ENCODE data around the gene MED13L. TPM values are rescaled to one million over a fixed set of nuclear protein-coding genes. Genes with fewer than 3 reads are reported as not detected.

MED13L gene
- total and polyA plus RNA-seq, 2 of the 8 experiments (the other 6 are each of a cell fraction or from before 2014, with no cell fraction given) = 15.9 to 51.7 TPM

GRCh38 chr12:115960868-115961802 lies 316.4 kb downstream of the MED13L start:
- Histone ChIP-seq H3K23me2 (ENCODE audit: low read depth, low read length) (no peaks in the 10 kb centered on the region), H2BK20ac (ENCODE audit: low read length) (no peak overlapping the region), H2BK12ac (ENCODE audit: low read depth, low read length) (no peak overlapping the region), H4K5ac (ENCODE audit: insufficient read length, low read depth, low read length) (no peak overlapping the region), H2BK5ac (ENCODE audit: low read depth, low read length) (no peak overlapping the region), H3K23ac (ENCODE audit: insufficient read length) (no peak overlapping the region), H3K4me1 (replicated peaks in 1 of 4; ENCODE audit: control insufficient read depth in 3 of 4, insufficient read depth in 4 of 4, low read length in 3 of 4) (no peaks in the 10 kb centered on the region), H3K4me3 (ENCODE audit: extremely low read depth in 1 of 4, insufficient read depth in 2 of 4, low read depth in 3 of 4, low read length in 4 of 4) (no peak overlapping the region), H3K9ac (replicated peaks in 1 of 4; ENCODE audit: extremely low read depth in 1 of 4, low read depth in 3 of 4, low read length in 3 of 4) (no peak overlapping the region), H3K9me3 (ENCODE audit: insufficient read depth in 2 of 2, low read depth in 1 of 2, low read length in 1 of 2) (no peaks in the 10 kb centered on the region), H3K27ac (ENCODE audit: low read depth, low read length) (no peak overlapping the region), H3K36me3 (ENCODE audit: control insufficient read depth in 2 of 4, insufficient read depth in 4 of 4, low read length in 3 of 4) (peaks cover 7 to 48% (median 26%) of the 10 kb centered on the region in 4 experiments; a peak in 6 of 8 replicates), H3K4ac (replicated peaks; ENCODE audit: insufficient read length, low read depth, low read length) (no peak overlapping the region), H2AK5ac (ENCODE audit: low read depth, low read length) (no peak overlapping the region), H3K79me1 (ENCODE audit: low read depth, low read length) (no peaks in the 10 kb centered on the region), H4K8ac (ENCODE audit: extremely low read depth, insufficient read depth, low read length) (no peak overlapping the region), H3K27me3 (replicated peaks in 1 of 4; ENCODE audit: control insufficient read depth in 3 of 4, extremely low read depth in 1 of 4, insufficient read depth in 3 of 4, low read length in 3 of 4) (no peaks in the 10 kb centered on the region), H2AFZ (ENCODE audit: low read length) (no peak overlapping the region), H4K91ac (replicated peaks; ENCODE audit: insufficient read length, low read length) (no peak overlapping the region), H3K4me2 (ENCODE audit: insufficient read depth in 1 of 2, low read depth in 2 of 2, low read length in 2 of 2) (no peak overlapping the region), H3K18ac (ENCODE audit: extremely low read depth, low read length) (no peak overlapping the region), H4K20me1 (replicated peaks in 1 of 2; ENCODE audit: control insufficient read depth in 1 of 2, insufficient read depth in 2 of 2, low read length in 2 of 2) (peaks cover 0 to 2% of the 10 kb centered on the region in 2 experiments), H3K79me2 (ENCODE audit: control insufficient read depth in 1 of 2, insufficient read depth in 2 of 2, low read length in 2 of 2) (no peaks in the 10 kb centered on the region), H3K14ac (ENCODE audit: insufficient read length) (no peak overlapping the region), H2BK15ac (ENCODE audit: low read length) (no peak overlapping the region), H3K56ac (replicated peaks; ENCODE audit: insufficient read length, low read depth, low read length) (no peak overlapping the region), H2BK120ac (replicated peaks; ENCODE audit: low read depth, low read length) (no peak overlapping the region)
- ChIA-PET CTCF (ENCODE audit: partially characterized antibody) (no interaction called here), POLR2A (ENCODE audit: partially characterized antibody) (no interaction called here)
- no peak for DNase-seq (ENCODE audit: low read depth in 1 of 2, low spot score in 2 of 2)
- 96% methylated on average over 10 of the region's 12 CpGs; no CpG with 5 or more reads in 1 of the 2 experiments for WGBS, 2 experiments (ENCODE audit: extremely low coverage in 1 of 2, insufficient coverage in 1 of 2, insufficient read length in 1 of 2, insufficient replicate concordance in 2 of 2, low coverage in 1 of 2, low lambda C conversion rate in 2 of 2, missing lambda C conversion rate in 1 of 2)
- no peak for FAIRE-seq
- TF ChIP-seq RFX5 (IDR thresholded peaks at IDR 0.05; ENCODE audit: borderline replicate concordance, low read depth, low read length) = no peak
- TF ChIP-seq BACH1 (IDR thresholded peaks at IDR 0.05; ENCODE audit: low read length) = no peak
- TF ChIP-seq JUND (IDR thresholded peaks at IDR 0.05; ENCODE audit: low read length) = no peak
- no peak for TF ChIP-seq BRCA1 (IDR thresholded peaks at IDR 0.05; ENCODE audit: low read depth, low read length)
- no peak for TF ChIP-seq CREB1 (IDR thresholded peaks at IDR 0.05)
- no peak for TF ChIP-seq KDM1A (IDR thresholded peaks at IDR 0.05; ENCODE audit: borderline replicate concordance, low read length)
- no peak for TF ChIP-seq CHD2 (IDR thresholded peaks at IDR 0.05; ENCODE audit: low read length)
- TF ChIP-seq SIN3A (conservative IDR thresholded peaks at IDR 0.05 in 1 of 2, IDR thresholded peaks at IDR 0.05 in 1 of 2; ENCODE audit: low read depth in 1 of 2, low read length in 2 of 2) = no peak
- TF ChIP-seq RNF2 (IDR thresholded peaks at IDR 0.05; ENCODE audit: borderline replicate concordance, low read depth, low read length, missing control alignments, poor library complexity, severe bottlenecking) = no peak
